CD4-positive, alpha-beta memory T cell (primary cell): ENCODE data around the gene TBXAS1. TPM values are rescaled to one million over a fixed set of nuclear protein-coding genes. Genes with fewer than 3 reads are reported as not detected.

ENCODE experiments used
- CTCF ChIA-PET: fragments of 350-600 bp; sonication (Branson Sonifier 250); formaldehyde crosslinking; loops from one replicate; lab custom pipeline; 2021; ENCODE audit warnings: inconsistent platforms; ENCODE audit not compliant: partially characterized antibody; lab: Charles Lee
- POLR2A ChIA-PET: fragments of 350-600 bp; sonication (Branson Sonifier 250); formaldehyde crosslinking; loops from one replicate; lab custom pipeline; 2021; ENCODE audit not compliant: partially characterized antibody; lab: Charles Lee
- DNase-seq, 5 donors: peaks; one replicate each; pipeline versions ENCODE4 v3.0.0 to v3.0.0-alpha.2; 2020 to 2022; ENCODE audit warnings: mixed read lengths in 1 of 5
- H3K27ac ChIP-seq: one replicate; pipeline ENCODE4 v1.7.0; 2013; ENCODE audit warnings: low read depth, low read length
- H3K27me3 ChIP-seq: 2 replicates; pipeline ENCODE4 v1.7.0; 2013; ENCODE audit warnings: mild to moderate bottlenecking, low read length, moderate library complexity; ENCODE audit not compliant: insufficient read depth
- H3K36me3 ChIP-seq: 2 replicates; pipeline ENCODE4 v1.7.0; 2013; ENCODE audit warnings: mild to moderate bottlenecking, low read length, moderate library complexity; ENCODE audit not compliant: insufficient read depth
- H3K4me1 ChIP-seq: 2 replicates; pipeline ENCODE4 v1.7.0; 2013; ENCODE audit warnings: mild to moderate bottlenecking, low read length, moderate library complexity; ENCODE audit not compliant: insufficient read depth
- H3K4me3 ChIP-seq, 2 donors: one replicate each; pipeline ENCODE4 v1.7.0; 2013; ENCODE audit warnings: low read length in 2 of 2, mild to moderate bottlenecking in 1 of 2
- H3K9me3 ChIP-seq, 2 donors: one replicate each; pipeline ENCODE4 v1.7.0; 2013; ENCODE audit warnings: low read length in 2 of 2, control low read depth in 1 of 2; ENCODE audit not compliant: control insufficient read depth in 1 of 2
- H3K27ac Mint-ChIP-seq, 7 donors: one replicate each; pipeline ENCODE4 v1.8.0; 2020 to 2021; ENCODE audit warnings: mixed read lengths in 7 of 7, mild to moderate bottlenecking in 6 of 7, inconsistent platforms in 3 of 7, moderate library complexity in 3 of 7
- H3K27me3 Mint-ChIP-seq, 2 donors: one replicate each; pipeline ENCODE4 v1.8.0; 2020 to 2021; ENCODE audit warnings: mixed read lengths in 2 of 2
- H3K36me3 Mint-ChIP-seq, 2 donors: one replicate each; pipeline ENCODE4 v1.8.0; 2020 to 2021; ENCODE audit warnings: mixed read lengths in 2 of 2, inconsistent platforms in 1 of 2, mild to moderate bottlenecking in 1 of 2
- H3K4me1 Mint-ChIP-seq, 4 donors: one replicate each; pipeline ENCODE4 v1.8.0; 2020 to 2021; ENCODE audit warnings: mixed read lengths in 4 of 4, mild to moderate bottlenecking in 1 of 4
- H3K4me3 Mint-ChIP-seq, 8 donors: one replicate each; pipeline ENCODE4 v1.8.0; 2020 to 2021; ENCODE audit warnings: mixed read lengths in 8 of 8, mild to moderate bottlenecking in 7 of 8, moderate library complexity in 6 of 8, inconsistent platforms in 3 of 8
- H3K9me3 Mint-ChIP-seq, 8 donors: one replicate each; pipeline ENCODE4 v1.8.0; 2020 to 2021; ENCODE audit warnings: mixed read lengths in 8 of 8, mild to moderate bottlenecking in 5 of 8, inconsistent platforms in 3 of 8, moderate library complexity in 1 of 8
- intact Hi-C: fragments of 100-400 bp; cut with micrococcal nuclease; formaldehyde crosslinking; loops from one replicate; pipeline ENCODE4 v1.15.1; 2023
- polyA plus RNA-seq, 2 donors: library from polyadenylated mRNA; unstranded; fragments of 300-500 nt; fragmentation: Illumina TruSeq; gene quantifications; one replicate each; pipeline ENCODE4 v1.2.3, GENCODE V29; 2021
- total RNA-seq, 2 experiments: library from RNA; stranded (reverse); gene quantifications; one replicate each; pipeline ENCODE4 v1.2.3, GENCODE V29; 2021

Gene TBXAS1
- total RNA-seq (10 to 100 TPM; 16.6 to 18.0 TPM), polyA plus RNA-seq (10 to 100 TPM; 19.8 to 20.1 TPM)

DNA sequence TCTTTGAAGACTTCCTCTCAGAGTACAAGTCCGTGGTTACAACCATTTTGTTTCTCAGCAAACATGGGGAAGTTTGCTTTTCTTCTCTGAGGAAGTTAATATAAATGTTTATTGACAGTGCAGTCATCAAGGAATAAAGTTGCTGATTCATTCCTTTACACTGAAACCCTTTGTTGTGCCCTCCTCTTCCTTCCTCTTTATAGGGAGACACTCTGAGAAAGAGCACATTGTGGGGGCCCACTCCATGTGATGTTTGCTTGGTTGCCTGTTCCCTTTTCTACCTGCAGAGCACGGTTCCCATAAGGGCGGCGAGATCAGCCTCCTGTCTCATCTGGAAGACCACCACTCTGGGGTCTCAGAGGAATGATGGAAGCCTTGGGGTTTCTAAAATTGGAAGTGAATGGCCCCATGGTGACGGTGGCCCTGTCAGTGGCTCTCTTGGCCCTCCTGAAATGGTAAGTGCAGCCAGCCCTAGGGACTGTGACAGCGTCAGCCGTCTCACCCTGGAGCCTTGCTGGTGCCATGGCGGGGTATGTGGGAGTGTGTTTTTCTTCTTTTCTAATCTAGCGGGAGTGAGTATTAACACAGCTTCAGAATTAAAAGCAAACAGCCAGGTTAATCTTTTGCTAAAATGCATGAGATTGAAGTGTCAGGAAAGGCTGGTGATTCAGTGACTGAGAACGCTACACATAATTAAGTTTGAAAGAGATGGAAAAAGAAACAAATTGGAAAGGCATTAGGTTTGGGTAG, at the start of gene TBXAS1:
TBXAS1 (plus strand) TSS at position 240 of the 750 bp plus-strand sequence; CDS start at position 367, 127 bp downstream.
- H3K4me3 Mint-ChIP-seq: peak within 1 kb of the TSS; percentile 83 to 90 (median 87)
- no peaks in the 10 kb centered on the region for H3K9me3 ChIP-seq
- ChIA-PET POLR2A (interaction anchor here (1.8 to 2.9 kb wide), 4 partner anchors 26 to 62 kb away, joined by 4 to 17 read pairs (median 13); partner anchors contain the start of gene HIPK2), CTCF (interaction anchor here (1.9 to 3.2 kb wide), 2 partner anchors 26 to 183 kb away, joined by 5 to 22 read pairs; no protein-coding TSS in a partner anchor)
- H3K27me3 Mint-ChIP-seq: peaks cover 2 to 3% of the 10 kb centered on the region in 2 donors
- H3K36me3 Mint-ChIP-seq: peaks cover 3 to 16% of the 10 kb centered on the region in 2 donors
- peak within 1 kb of the TSS; percentile 36 for H3K27ac ChIP-seq
- peaks cover 24 to 42% (median 31%) of the 10 kb centered on the region in 4 donors for H3K4me1 Mint-ChIP-seq
- peaks cover 28% of the 10 kb centered on the region for H3K4me1 ChIP-seq
- peak within 1 kb of the TSS; percentile 84 to 97 (median 93) for H3K27ac Mint-ChIP-seq
- intact Hi-C loops: loop anchor here (1.0 kb wide), 1 partner anchor 53 kb away; no protein-coding TSS in a partner anchor
- peak in 4 of 5 donors; percentile 18 to 35 (median 28) for DNase-seq
- peak within 1 kb of the TSS; percentile 7 to 18 for H3K4me3 ChIP-seq
- no peaks in the 10 kb centered on the region for H3K36me3 ChIP-seq
- no peaks in the 10 kb centered on the region for H3K27me3 ChIP-seq
- H3K9me3 Mint-ChIP-seq: peaks cover 0 to 18% (median 14%) of the 10 kb centered on the region in 8 donors

DNA sequence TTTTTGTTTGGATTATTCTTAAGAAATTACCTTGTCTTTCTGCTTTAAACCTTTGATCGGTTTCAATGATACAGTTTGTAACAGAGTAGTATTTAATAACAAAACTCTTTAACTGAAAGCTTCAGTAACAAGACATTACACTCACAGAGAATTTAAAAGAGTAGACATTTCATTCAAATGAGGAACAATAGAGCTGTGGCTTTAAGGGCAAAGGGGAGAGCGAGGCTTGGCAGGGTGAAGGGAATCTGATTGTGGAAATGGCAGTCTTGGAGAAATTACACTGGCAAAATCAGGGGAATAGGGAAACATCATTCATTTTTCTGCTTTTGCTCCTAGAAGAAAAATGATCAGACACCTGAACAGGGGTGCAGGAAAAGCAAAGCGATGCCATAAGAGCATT, 46.1 kb upstream of the TBXAS1 start:
- H3K27me3 Mint-ChIP-seq: peaks cover 7 to 8% of the 10 kb centered on the region in 2 donors
- H3K27ac ChIP-seq: no peak overlapping the region
- H3K36me3 Mint-ChIP-seq: peaks cover 0 to 11% of the 10 kb centered on the region in 2 donors
- POLR2A ChIA-PET: no interaction called here
- no peaks in the 10 kb centered on the region for H3K9me3 ChIP-seq
- no peak overlapping the region for H3K4me3 Mint-ChIP-seq
- intact Hi-C loops: no loop called here
- H3K9me3 Mint-ChIP-seq: peaks cover 0 to 2% (median 0%) of the 10 kb centered on the region in 8 donors
- DNase-seq: no peak
- no peak overlapping the region for H3K4me3 ChIP-seq
- no peak overlapping the region for H3K27ac Mint-ChIP-seq
- CTCF ChIA-PET: no interaction called here
- no peaks in the 10 kb centered on the region for H3K27me3 ChIP-seq
- peaks cover 5 to 18% (median 14%) of the 10 kb centered on the region in 4 donors for H3K4me1 Mint-ChIP-seq
- H3K36me3 ChIP-seq: no peaks in the 10 kb centered on the region
- H3K4me1 ChIP-seq: peaks cover 11% of the 10 kb centered on the region

DNA sequence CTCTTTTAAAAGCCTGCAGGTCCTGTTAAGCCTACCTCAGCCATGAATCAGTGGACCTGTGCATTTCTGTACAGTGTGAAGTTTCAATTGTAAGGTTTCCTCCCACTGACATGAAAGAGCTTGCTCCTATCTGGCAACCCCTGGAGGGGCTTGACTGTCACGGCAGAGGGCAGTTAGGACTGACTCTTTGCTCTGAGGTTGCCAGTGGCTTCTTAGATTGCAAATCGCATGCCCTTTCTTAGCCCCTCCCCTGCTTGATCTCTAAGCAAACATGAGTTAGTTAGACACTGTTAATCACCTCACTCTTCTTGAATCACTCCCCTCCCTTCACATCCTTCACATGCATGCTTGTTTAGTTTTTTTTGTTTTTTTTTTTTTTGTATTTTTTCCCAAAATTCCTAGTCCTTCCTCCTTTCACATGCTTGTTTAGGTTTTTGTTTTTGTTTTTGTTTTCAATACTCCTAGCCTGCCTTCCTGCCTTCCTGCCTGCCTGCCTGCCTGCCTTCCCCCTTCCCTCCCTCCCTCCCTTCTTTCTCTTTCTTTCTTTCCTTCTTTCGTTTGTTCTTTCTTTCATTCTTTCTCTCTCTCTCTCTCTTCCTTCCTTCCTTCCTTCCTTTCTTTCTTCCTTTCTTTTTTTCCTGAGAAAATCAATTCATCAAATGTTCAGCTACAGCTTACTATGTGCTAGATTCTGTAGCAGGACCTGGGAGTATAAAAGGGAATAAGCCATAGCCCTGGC, 45.2 kb upstream of the TBXAS1 start:
- intact Hi-C loops: no loop called here
- Histone ChIP-seq H3K4me1 (peaks cover 7% of the 10 kb centered on the region), H3K27ac (no peak overlapping the region), H3K9me3 (no peaks in the 10 kb centered on the region), H3K36me3 (no peaks in the 10 kb centered on the region), H3K4me3 (no peak overlapping the region), H3K27me3 (no peaks in the 10 kb centered on the region)
- Mint-ChIP-seq H3K27me3 (peaks cover 7 to 8% of the 10 kb centered on the region in 2 donors), H3K27ac (no peak overlapping the region), H3K36me3 (peaks cover 0 to 5% of the 10 kb centered on the region in 2 donors), H3K4me1 (peaks cover 2 to 12% (median 9%) of the 10 kb centered on the region in 4 donors), H3K9me3 (peaks cover 0 to 2% (median 0%) of the 10 kb centered on the region in 8 donors), H3K4me3 (no peak overlapping the region)
- DNase-seq: no peak
- ChIA-PET CTCF (interaction anchor here (0.6 to 2.4 kb wide), 2 partner anchors 137 to 229 kb away, joined by 3 to 7 read pairs; no protein-coding TSS in a partner anchor), POLR2A (no interaction called here)

DNA sequence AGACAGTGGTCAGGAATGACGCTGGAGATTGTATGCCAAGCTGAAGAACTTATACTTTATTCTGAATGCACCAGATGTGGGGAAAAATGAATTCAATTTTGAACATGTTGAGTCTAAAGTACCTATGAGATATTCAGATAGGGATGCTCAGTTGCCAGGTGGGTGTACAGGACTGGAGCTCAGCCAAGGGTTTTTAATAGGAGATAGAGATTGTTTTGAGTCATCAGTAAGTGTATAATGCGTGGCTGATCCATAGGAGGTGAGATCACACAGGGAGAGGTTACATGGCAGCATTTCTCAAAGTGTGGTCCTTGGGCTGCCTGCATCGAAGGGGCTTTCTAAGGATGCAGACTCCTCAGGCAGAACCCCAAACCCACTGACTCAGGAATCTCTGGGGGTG, 44.4 kb upstream of the TBXAS1 start:
- POLR2A ChIA-PET: no interaction called here
- no peak overlapping the region for H3K4me3 ChIP-seq
- DNase-seq: no peak
- no peaks in the 10 kb centered on the region for H3K9me3 Mint-ChIP-seq
- H3K27ac Mint-ChIP-seq: no peak overlapping the region
- CTCF ChIA-PET: interaction anchor here (2.4 kb wide), 1 partner anchor 137 kb away, joined by 7 read pairs; no protein-coding TSS in a partner anchor
- no peaks in the 10 kb centered on the region for H3K36me3 ChIP-seq
- H3K27ac ChIP-seq: no peak overlapping the region
- intact Hi-C loops: no loop called here
- no peak overlapping the region for H3K4me3 Mint-ChIP-seq
- no peaks in the 10 kb centered on the region for H3K27me3 ChIP-seq
- H3K27me3 Mint-ChIP-seq: peaks cover 7 to 8% of the 10 kb centered on the region in 2 donors
- peaks cover 0 to 5% (median 2%) of the 10 kb centered on the region in 4 donors for H3K4me1 Mint-ChIP-seq
- no peaks in the 10 kb centered on the region for H3K9me3 ChIP-seq
- H3K4me1 ChIP-seq: no peaks in the 10 kb centered on the region
- H3K36me3 Mint-ChIP-seq: no peaks in the 10 kb centered on the region

DNA sequence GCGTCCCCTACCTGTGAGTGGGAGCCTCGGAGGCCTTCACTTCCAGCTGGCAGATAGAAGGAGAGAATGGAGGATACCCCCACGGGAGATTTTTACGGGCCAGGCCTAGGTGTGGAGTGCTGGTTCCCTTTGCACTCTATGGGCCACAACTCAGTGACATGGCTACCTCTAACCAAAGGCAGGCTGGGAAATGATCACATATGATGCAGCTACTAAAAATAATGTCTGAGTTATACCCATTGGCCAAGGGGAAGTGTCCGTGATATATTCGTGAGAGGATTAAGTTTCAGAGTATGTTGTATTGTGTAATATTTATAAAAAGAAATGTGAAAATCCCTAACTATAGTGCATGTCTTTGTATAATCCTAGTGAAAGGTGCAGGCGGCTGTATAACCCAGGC, 37.7 kb upstream of the TBXAS1 start:
- Histone ChIP-seq H3K36me3 (no peaks in the 10 kb centered on the region), H3K4me1 (no peaks in the 10 kb centered on the region), H3K27ac (no peak overlapping the region), H3K9me3 (no peaks in the 10 kb centered on the region), H3K27me3 (no peaks in the 10 kb centered on the region), H3K4me3 (no peak overlapping the region)
- Mint-ChIP-seq H3K27ac (no peak overlapping the region), H3K4me3 (no peak overlapping the region), H3K9me3 (peaks cover 0 to 5% (median 3%) of the 10 kb centered on the region in 8 donors), H3K36me3 (peaks cover 0 to 4% of the 10 kb centered on the region in 2 donors), H3K27me3 (peaks cover 2 to 5% of the 10 kb centered on the region in 2 donors), H3K4me1 (no peaks in the 10 kb centered on the region)
- POLR2A ChIA-PET: interaction anchor here (1.5 kb wide), 1 partner anchor 13 kb away, joined by 3 read pairs; no protein-coding TSS in a partner anchor
- no peak for DNase-seq
- intact Hi-C loops: no loop called here
- CTCF ChIA-PET: interaction anchor here (0.6 kb wide), 1 partner anchor 201 kb away, joined by 3 read pairs; no protein-coding TSS in a partner anchor

DNA sequence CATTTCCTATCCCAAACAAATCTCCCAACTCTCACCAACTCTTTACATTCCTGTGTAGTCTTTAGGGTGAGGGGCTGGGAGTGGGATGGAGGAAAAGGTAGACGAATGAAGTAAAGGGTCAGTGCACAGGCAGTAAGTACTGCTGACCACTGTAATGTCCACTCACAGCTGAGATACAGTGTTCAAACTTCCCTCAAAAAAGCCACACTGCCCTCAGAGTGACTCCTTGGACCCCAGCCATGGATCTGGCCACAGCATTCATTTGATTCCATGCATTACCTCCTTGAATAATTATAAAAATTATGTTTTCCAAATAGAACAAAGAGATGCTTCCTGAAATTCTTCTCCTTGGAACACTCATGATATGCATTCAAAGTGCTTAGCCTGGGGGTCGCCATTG, 31.5 kb upstream of the TBXAS1 start:
- Mint-ChIP-seq H3K36me3 (peaks cover 0 to 6% of the 10 kb centered on the region in 2 donors), H3K4me1 (peaks cover 0 to 10% (median 9%) of the 10 kb centered on the region in 4 donors), H3K4me3 (no peak overlapping the region), H3K27ac (no peak overlapping the region), H3K27me3 (peaks cover 0 to 2% of the 10 kb centered on the region in 2 donors), H3K9me3 (peaks cover 0 to 7% (median 3%) of the 10 kb centered on the region in 8 donors)
- POLR2A ChIA-PET: no interaction called here
- Histone ChIP-seq H3K27ac (no peak overlapping the region), H3K9me3 (no peaks in the 10 kb centered on the region), H3K4me3 (no peak overlapping the region), H3K27me3 (no peaks in the 10 kb centered on the region), H3K4me1 (no peaks in the 10 kb centered on the region), H3K36me3 (no peaks in the 10 kb centered on the region)
- no peak for DNase-seq
- intact Hi-C loops: no loop called here
- CTCF ChIA-PET: no interaction called here
